ENCODE data around the gene OR56B4. TPM values are rescaled to one million over a fixed set of nuclear protein-coding genes. Genes with fewer than 3 reads are reported as not detected.
"Not testable (repeated sequence)": the region's sequence is repeated elsewhere in the genome, so short reads cannot be mapped to it uniquely, and the experiment has no call there.

The OR56B4 gene, protein sequence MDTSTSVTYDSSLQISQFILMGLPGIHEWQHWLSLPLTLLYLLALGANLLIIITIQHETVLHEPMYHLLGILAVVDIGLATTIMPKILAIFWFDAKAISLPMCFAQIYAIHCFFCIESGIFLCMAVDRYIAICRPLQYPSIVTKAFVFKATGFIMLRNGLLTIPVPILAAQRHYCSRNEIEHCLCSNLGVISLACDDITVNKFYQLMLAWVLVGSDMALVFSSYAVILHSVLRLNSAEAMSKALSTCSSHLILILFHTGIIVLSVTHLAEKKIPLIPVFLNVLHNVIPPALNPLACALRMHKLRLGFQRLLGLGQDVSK
- total RNA-seq: not detected

- CTCF ChIA-PET; H3K9me3 Mint-ChIP-seq; DNase-seq; intact Hi-C loops (cut with micrococcal nuclease); H3K27me3 Mint-ChIP-seq; H3K4me3 Mint-ChIP-seq; H3K36me3 Mint-ChIP-seq; H3K4me1 Mint-ChIP-seq (ENCODE audit: low read depth); H3K27ac Mint-ChIP-seq; POLR2A ChIA-PET: not testable (repeated sequence)
Measured at GRCh38 chr11:6107384-6107783, at the start of gene OR56B4. Gene OR56B4, plus strand, starts transcription at chr11:6107684. Its CDS starts 95 bp downstream, at chr11:6107779.

DNA sequence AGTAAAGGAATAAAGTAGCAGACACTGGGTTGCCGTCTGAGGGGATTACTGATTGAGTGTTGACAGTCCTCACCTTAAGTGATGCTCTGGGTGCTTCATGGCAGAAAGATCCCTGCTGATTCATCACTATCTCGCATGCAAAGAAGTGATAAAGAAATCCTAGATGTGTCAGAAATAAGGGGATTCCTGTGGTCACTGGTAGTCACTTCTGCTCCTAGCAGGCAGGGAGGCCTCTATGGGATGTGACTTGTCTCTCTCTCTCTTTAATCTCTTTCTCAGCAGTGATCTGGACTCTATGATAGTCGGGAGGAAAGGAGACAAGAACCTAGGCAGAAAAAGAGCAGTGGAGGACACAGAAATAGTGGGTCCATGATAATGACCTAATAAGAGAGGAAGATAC, 46.0 kb upstream of the OR56B4 start:
- ChIA-PET CTCF (no interaction called here), POLR2A (no interaction called here)
- no peak overlapping the region for H3K27ac Mint-ChIP-seq
- no peak for DNase-seq
- H3K36me3 Mint-ChIP-seq: no peaks in the 10 kb centered on the region
- intact Hi-C loops (cut with micrococcal nuclease): no loop called here
- H3K4me3 Mint-ChIP-seq: no peak overlapping the region
- H3K4me1 Mint-ChIP-seq (ENCODE audit: low read depth): no peaks in the 10 kb centered on the region
- H3K9me3 Mint-ChIP-seq: no peaks in the 10 kb centered on the region
- peaks cover 6% of the 10 kb centered on the region for H3K27me3 Mint-ChIP-seq

- CTCF ChIA-PET: no interaction called here
- H3K4me3 Mint-ChIP-seq: no peak overlapping the region
- POLR2A ChIA-PET: no interaction called here
- H3K4me1 Mint-ChIP-seq (ENCODE audit: low read depth): no peaks in the 10 kb centered on the region
- no peaks in the 10 kb centered on the region for H3K36me3 Mint-ChIP-seq
- H3K27me3 Mint-ChIP-seq: peaks cover 2% of the 10 kb centered on the region
- intact Hi-C loops (cut with micrococcal nuclease): no loop called here
- no peaks in the 10 kb centered on the region for H3K9me3 Mint-ChIP-seq
- DNase-seq: no peak
- H3K27ac Mint-ChIP-seq: no peak overlapping the region
Measured at GRCh38 chr11:6062691-6063358, 44.7 kb upstream of the OR56B4 start.

DNA sequence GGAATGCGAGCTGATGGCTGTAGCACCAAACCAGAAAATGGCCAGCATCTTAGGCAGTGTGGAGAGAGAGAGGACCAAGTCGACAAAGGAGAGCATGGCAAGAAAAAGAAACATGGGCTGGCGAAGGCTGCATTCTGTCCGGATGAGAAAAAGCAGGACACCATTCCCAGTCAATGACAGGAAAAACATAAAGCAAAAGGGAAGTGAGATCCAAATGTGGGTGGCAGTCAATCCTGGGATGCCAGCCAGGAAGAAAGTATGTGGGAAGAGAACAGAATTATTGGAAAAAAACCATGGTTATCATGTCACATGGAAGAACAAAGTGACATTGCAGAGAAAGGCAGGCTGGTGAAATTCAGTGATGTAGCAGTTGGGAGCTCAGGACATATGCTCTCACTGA, 40.0 kb upstream of the OR56B4 start:
- H3K9me3 Mint-ChIP-seq: no peaks in the 10 kb centered on the region
- no peak for DNase-seq
- intact Hi-C loops (cut with micrococcal nuclease): no loop called here
- H3K36me3 Mint-ChIP-seq: no peaks in the 10 kb centered on the region
- ChIA-PET POLR2A (no interaction called here), CTCF (no interaction called here)
- H3K4me3 Mint-ChIP-seq: no peak overlapping the region
- no peak overlapping the region for H3K27ac Mint-ChIP-seq
- no peaks in the 10 kb centered on the region for H3K4me1 Mint-ChIP-seq (ENCODE audit: low read depth)
- H3K27me3 Mint-ChIP-seq: no peaks in the 10 kb centered on the region

DNA sequence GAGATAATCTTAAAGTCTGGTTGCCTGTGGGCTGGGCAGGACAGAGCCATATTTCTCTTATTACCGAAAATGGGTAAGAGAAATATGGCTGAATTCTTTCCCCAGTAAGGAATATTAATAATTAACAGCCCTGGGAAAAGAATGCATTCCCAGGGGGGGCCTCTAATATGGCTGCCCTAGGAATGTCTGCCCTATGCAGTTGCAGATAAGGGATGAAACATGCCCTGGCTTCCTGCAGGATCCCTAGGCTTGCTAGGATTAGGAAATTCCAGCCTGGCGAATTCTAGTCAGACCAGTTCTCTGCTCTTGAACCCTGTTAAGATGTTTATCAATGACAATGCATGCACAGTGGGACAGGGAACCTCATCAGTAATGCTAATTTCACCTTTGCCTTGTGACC, 31.0 kb upstream of the OR56B4 start:
- not testable (repeated sequence) for H3K27ac Mint-ChIP-seq

DNA sequence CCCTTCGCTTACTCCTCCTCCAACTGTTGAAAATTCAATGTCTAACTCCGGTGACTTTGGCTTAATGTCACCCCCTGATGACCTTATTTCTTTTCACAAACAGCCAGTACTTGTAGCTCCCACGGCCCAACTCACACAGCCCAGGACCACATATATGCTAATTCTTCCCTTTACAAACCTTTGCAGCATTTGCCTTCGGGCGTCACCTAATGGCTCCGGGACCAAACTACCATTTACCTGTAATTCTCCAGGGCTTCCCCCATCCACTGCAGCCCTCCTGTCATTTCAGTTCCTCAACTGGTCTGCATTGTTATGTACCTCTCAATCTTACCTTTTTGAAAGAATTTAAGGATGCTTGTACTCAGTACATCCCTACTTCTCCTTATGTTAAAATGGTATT, 29.8 kb upstream of the OR56B4 start:
- Mint-ChIP-seq H3K4me1 (ENCODE audit: low read depth) (no peaks in the 10 kb centered on the region), H3K4me3 (no peak overlapping the region), H3K27me3 (peaks cover 7% of the 10 kb centered on the region), H3K27ac (no peak overlapping the region), H3K36me3 (peaks cover 4% of the 10 kb centered on the region), H3K9me3 (peaks cover 18% of the 10 kb centered on the region)
- intact Hi-C loops (cut with micrococcal nuclease): no loop called here
- DNase-seq: no peak
- ChIA-PET CTCF (no interaction called here), POLR2A (no interaction called here)

More for the DNA sequence above, 31.0 kb upstream of the OR56B4 start:
- H3K27me3 Mint-ChIP-seq; CTCF ChIA-PET; DNase-seq; POLR2A ChIA-PET; H3K36me3 Mint-ChIP-seq; H3K4me3 Mint-ChIP-seq; intact Hi-C loops (cut with micrococcal nuclease); H3K4me1 Mint-ChIP-seq (ENCODE audit: low read depth): not testable (repeated sequence)
- peaks cover 18% of the 10 kb centered on the region for H3K9me3 Mint-ChIP-seq

- H3K36me3 Mint-ChIP-seq: peaks cover 4% of the 10 kb centered on the region
- no peaks in the 10 kb centered on the region for H3K4me1 Mint-ChIP-seq (ENCODE audit: low read depth)
- H3K27me3 Mint-ChIP-seq: peaks cover 7% of the 10 kb centered on the region
- peaks cover 18% of the 10 kb centered on the region for H3K9me3 Mint-ChIP-seq
- CTCF ChIA-PET: no interaction called here
- intact Hi-C loops (cut with micrococcal nuclease): no loop called here
- H3K27ac Mint-ChIP-seq: no peak overlapping the region
- no peak for DNase-seq
- H3K4me3 Mint-ChIP-seq: no peak overlapping the region
- POLR2A ChIA-PET: no interaction called here
Measured at GRCh38 chr11:6079463-6079862, 28.0 kb upstream of the OR56B4 start.

- H3K27me3 Mint-ChIP-seq: peaks cover 3% of the 10 kb centered on the region
- CTCF ChIA-PET: no interaction called here
- intact Hi-C loops (cut with micrococcal nuclease): no loop called here
- POLR2A ChIA-PET: no interaction called here
- no peak overlapping the region for H3K27ac Mint-ChIP-seq
- peaks cover under 1% of the 10 kb centered on the region for H3K9me3 Mint-ChIP-seq
- no peak overlapping the region for H3K4me3 Mint-ChIP-seq
- no peaks in the 10 kb centered on the region for H3K4me1 Mint-ChIP-seq (ENCODE audit: low read depth)
- no peaks in the 10 kb centered on the region for H3K36me3 Mint-ChIP-seq
- DNase-seq: no peak
Measured at GRCh38 chr11:6083129-6083528, 24.4 kb upstream of the OR56B4 start.

DNA sequence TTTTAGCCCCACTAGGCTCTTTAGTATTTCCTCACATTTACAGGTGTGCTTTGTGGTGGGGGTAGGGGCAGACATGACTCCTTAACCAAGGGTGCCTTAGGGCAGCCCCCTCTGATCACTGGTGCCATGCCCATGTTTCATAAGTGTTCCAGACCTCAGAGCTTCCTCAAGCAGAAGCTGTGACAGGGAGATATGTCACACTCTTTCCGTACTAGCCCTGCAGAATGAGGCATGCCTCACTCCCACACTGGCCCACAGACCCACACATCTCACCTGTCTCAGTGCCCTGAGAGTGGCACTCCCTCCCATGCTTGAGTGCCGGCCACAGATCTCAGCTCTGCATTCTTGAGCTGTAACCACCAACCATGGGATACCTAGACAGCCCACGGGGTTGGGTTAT, 22.9 kb upstream of the OR56B4 start:
- Mint-ChIP-seq H3K4me1 (ENCODE audit: low read depth) (no peaks in the 10 kb centered on the region), H3K36me3 (no peaks in the 10 kb centered on the region), H3K9me3 (no peaks in the 10 kb centered on the region), H3K27ac (no peak overlapping the region), H3K4me3 (no peak overlapping the region), H3K27me3 (peaks cover 3% of the 10 kb centered on the region)
- no peak for DNase-seq
- intact Hi-C loops (cut with micrococcal nuclease): no loop called here
- ChIA-PET POLR2A (interaction anchor here (0.6 kb wide), 1 partner anchor 242 kb away, joined by 3 read pairs; no protein-coding TSS in a partner anchor), CTCF (no interaction called here)

DNA sequence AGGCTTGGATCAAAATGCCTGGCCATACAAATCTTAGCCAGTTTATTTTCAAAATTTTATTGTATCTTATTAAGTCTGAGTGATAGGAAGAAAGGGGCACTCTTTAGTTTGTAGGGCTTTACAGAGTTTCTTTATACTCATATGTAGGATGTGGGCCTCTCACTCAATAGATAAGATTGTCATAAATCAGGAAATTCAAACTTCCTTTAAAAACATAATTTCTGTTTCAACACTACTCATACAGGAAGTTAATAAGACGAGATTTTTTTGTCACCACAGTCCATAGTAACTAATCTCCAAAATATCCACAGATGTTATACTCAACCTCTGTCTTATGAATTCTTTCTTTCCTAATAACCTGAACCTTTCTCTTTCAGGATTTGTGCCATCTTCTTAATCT, 13.3 kb upstream of the OR56B4 start:
- POLR2A ChIA-PET: no interaction called here

DNA sequence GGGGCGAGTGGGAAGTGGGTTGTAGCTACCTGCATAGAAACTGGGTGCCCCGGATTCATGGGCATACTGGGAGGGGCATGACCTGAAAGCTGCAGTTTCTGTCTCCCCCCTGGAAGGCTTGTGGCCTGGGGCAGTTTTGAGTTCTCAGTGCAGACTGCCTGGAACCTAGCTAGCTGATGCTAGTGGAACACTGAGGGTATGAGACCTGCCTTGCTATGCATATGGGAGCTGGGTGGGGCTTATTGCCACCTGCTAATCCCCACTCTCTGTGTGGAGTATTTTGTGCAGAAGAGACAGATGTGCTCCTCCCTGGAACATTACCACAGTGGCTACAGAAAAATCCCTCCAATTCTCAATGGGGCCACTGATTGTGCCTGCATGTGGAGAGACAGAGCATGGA, 11.7 kb upstream of the OR56B4 start:
- POLR2A ChIA-PET: no interaction called here
- Mint-ChIP-seq H3K4me1 (ENCODE audit: low read depth) (peaks cover 5% of the 10 kb centered on the region), H3K36me3 (no peaks in the 10 kb centered on the region), H3K4me3 (no peak overlapping the region), H3K27me3 (peaks cover 1% of the 10 kb centered on the region), H3K9me3 (no peaks in the 10 kb centered on the region), H3K27ac (no peak overlapping the region)
- no peak for DNase-seq
- intact Hi-C loops (cut with micrococcal nuclease): no loop called here
- CTCF ChIA-PET: no interaction called here

More for the DNA sequence above, 13.3 kb upstream of the OR56B4 start:
- Mint-ChIP-seq H3K36me3 (no peaks in the 10 kb centered on the region), H3K4me1 (ENCODE audit: low read depth) (peaks cover 5% of the 10 kb centered on the region), H3K9me3 (no peaks in the 10 kb centered on the region), H3K4me3 (no peak overlapping the region), H3K27me3 (peaks cover 1% of the 10 kb centered on the region), H3K27ac (no peak overlapping the region)
- no peak for DNase-seq
- CTCF ChIA-PET: no interaction called here
- intact Hi-C loops (cut with micrococcal nuclease): no loop called here

- POLR2A ChIA-PET: no interaction called here
- Mint-ChIP-seq H3K4me1 (ENCODE audit: low read depth) (peaks cover 5% of the 10 kb centered on the region), H3K27me3 (peaks cover 1% of the 10 kb centered on the region), H3K27ac (no peak overlapping the region), H3K36me3 (no peaks in the 10 kb centered on the region), H3K9me3 (no peaks in the 10 kb centered on the region), H3K4me3 (no peak overlapping the region)
- CTCF ChIA-PET: no interaction called here
- intact Hi-C loops (cut with micrococcal nuclease): no loop called here
- no peak for DNase-seq
Measured at GRCh38 chr11:6096417-6096816, 11.1 kb upstream of the OR56B4 start.

DNA sequence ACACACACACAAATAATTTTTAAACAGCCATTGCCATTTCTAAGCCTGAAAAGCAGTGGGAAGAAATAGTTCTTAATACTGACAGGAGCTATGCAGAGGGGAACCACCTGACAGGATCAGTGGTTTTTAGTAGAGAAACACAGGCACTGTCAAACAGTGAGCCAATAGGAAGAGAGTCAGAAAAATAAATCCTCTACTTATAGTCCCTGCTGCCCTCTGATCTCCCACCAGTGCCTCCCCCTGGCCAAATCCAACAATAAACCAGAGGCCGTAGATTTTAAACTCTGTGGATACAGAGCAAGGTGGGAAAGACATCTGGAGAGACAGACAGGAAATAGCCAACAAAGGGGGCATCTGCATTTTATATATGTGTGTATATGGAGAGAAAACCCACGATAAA, 7.9 kb upstream of the OR56B4 start:
- ChIA-PET CTCF (no interaction called here), POLR2A (no interaction called here)
- intact Hi-C loops (cut with micrococcal nuclease): no loop called here
- peaks cover under 1% of the 10 kb centered on the region for H3K4me1 Mint-ChIP-seq (ENCODE audit: low read depth)
- no peaks in the 10 kb centered on the region for H3K9me3 Mint-ChIP-seq
- peaks cover 2% of the 10 kb centered on the region for H3K27me3 Mint-ChIP-seq
- H3K4me3 Mint-ChIP-seq: no peak overlapping the region
- no peak for DNase-seq
- H3K27ac Mint-ChIP-seq: no peak overlapping the region
- no peaks in the 10 kb centered on the region for H3K36me3 Mint-ChIP-seq

Measured in activated CD4-positive, alpha-beta memory T cell treated with anti-CD3 and anti-CD28 coated beads for 36 hours (primary cell).